PC-3 (cell line): ENCODE measurements around the gene TLE6. TPM values are rescaled to one million over a fixed set of nuclear protein-coding genes. Genes with fewer than 3 reads are reported as not detected.

Source experiments
- ATAC-seq: fragments of 200-7000 bp; cut with Tn5 transposase; 2 replicates; pipeline ENCODE4 v1.9.1; 2020; ENCODE audit warnings: mild to moderate bottlenecking, moderate library complexity
- BruUV-seq: library from RNA; stranded (reverse); fragments of 400-500 nt; replicated peaks from 2 replicates; lab custom pipeline; 2021; lab: Mats Ljungman, UMichigan
- CTCF ChIA-PET: fragments of 300-600 bp; sonication (Branson Sonifier 250); formaldehyde crosslinking; loops from one replicate; lab custom pipeline; 2022; ENCODE audit warnings: antibody characterized with exemption; lab: Charles Lee
- POLR2A ChIA-PET: fragments of 300-600 bp; sonication (Branson Sonifier 250); formaldehyde crosslinking; loops from one replicate; lab custom pipeline; 2022; ENCODE audit warnings: antibody characterized with exemption; ENCODE audit not compliant: unreplicated experiment; lab: Charles Lee
- DNase-seq: peaks from one replicate; pipeline ENCODE4 v3.0.0-alpha.2; 2015
- H2AFZ ChIP-seq: fragments of 300-600 bp; sonication (generic); 2 replicates; pipeline ENCODE4 v1.6.0; 2016; ENCODE audit warnings: antibody characterized with exemption, low read length
- H3F3A ChIP-seq: fragments of 300-600 bp; sonication (generic); one replicate; pipeline ENCODE4 v1.6.0; 2017; ENCODE audit warnings: antibody characterized with exemption, low read length, control low read depth, mild to moderate bottlenecking; ENCODE audit not compliant: unreplicated experiment
- H3K27ac ChIP-seq: fragments of 300-600 bp; sonication (generic); 2 replicates; pipeline ENCODE4 v1.5.1; 2016; ENCODE audit warnings: mild to moderate bottlenecking, low read length
- H3K27me3 ChIP-seq: fragments of 300-600 bp; sonication (generic); 2 replicates; pipeline ENCODE4 v1.6.1; 2016; ENCODE audit warnings: low read length, mixed read lengths
- H3K36me3 ChIP-seq: fragments of 300-600 bp; sonication (generic); 2 replicates; pipeline ENCODE4 v1.6.1; 2016; ENCODE audit warnings: low read depth, mixed run types, low read length, mixed read lengths
- H3K4me1 ChIP-seq: fragments of 300-600 bp; sonication (generic); 2 replicates; pipeline ENCODE4 v1.5.1; 2016; ENCODE audit warnings: low read length; ENCODE audit not compliant: insufficient read depth
- H3K4me2 ChIP-seq: fragments of 300-600 bp; sonication (generic); 2 replicates; pipeline ENCODE4 v1.6.0; 2016; ENCODE audit warnings: low read length
- H3K4me3 ChIP-seq: fragments of 300-600 bp; sonication (generic); 2 replicates; pipeline ENCODE4 v1.5.1; 2016; ENCODE audit warnings: mild to moderate bottlenecking, low read length, mixed read lengths
- H3K79me2 ChIP-seq: fragments of 300-600 bp; sonication (generic); 2 replicates; pipeline ENCODE4 v1.6.1; 2017; ENCODE audit warnings: low read length, mixed read lengths
- H3K9ac ChIP-seq: fragments of 300-600 bp; sonication (generic); 2 replicates; pipeline ENCODE4 v1.6.0; 2016; ENCODE audit warnings: mild to moderate bottlenecking, low read length
- H3K9me2 ChIP-seq: fragments of 300-600 bp; sonication (generic); replicated peaks from 2 replicates; pipeline ENCODE4 v1.6.1; 2016; ENCODE audit warnings: mixed run types, low read length, mixed read lengths
- H3K9me3 ChIP-seq: fragments of 300-600 bp; sonication (generic); 2 replicates; pipeline ENCODE4 v1.6.1; 2016; ENCODE audit warnings: low read length, mixed read lengths
- H4K20me1 ChIP-seq: fragments of 300-600 bp; sonication (generic); 2 replicates; pipeline ENCODE4 v1.6.1; 2016; ENCODE audit warnings: low read length, mixed read lengths
- CTCF ChIP-seq: fragments of 300-600 bp; sonication (generic); conservative IDR thresholded peaks from 2 replicates; pipeline ENCODE4 v1.5.1; 2017; ENCODE audit warnings: antibody characterized with exemption, low read depth, mild to moderate bottlenecking, low read length
- EZH2 ChIP-seq: fragments of 300-600 bp; sonication (generic); IDR thresholded peaks from one replicate; pipeline ENCODE4 v1.6.1; 2017; ENCODE audit warnings: antibody characterized with exemption, mild to moderate bottlenecking, low read length; ENCODE audit not compliant: unreplicated experiment
- EZH2phosphoT487 ChIP-seq: fragments of 300-600 bp; sonication (generic); IDR thresholded peaks from 2 replicates; pipeline ENCODE4 v1.6.1; 2018; ENCODE audit warnings: mild to moderate bottlenecking, antibody characterized with exemption, low read length, borderline replicate concordance
- intact Hi-C: fragments of 100-400 bp; cut with micrococcal nuclease; formaldehyde crosslinking; loops from 2 replicates; pipeline ENCODE4 v1.9.0; 2023
- total RNA-seq: library from RNA; depleted of rRNA; stranded (reverse); fragments of >200 nt; gene quantifications from 2 replicates; pipeline ENCODE4 v1.2.3, GENCODE V29; 2014

The TLE6 gene
- total RNA-seq, 1 experiment from 2014 or later = 1.9 TPM

DNA sequence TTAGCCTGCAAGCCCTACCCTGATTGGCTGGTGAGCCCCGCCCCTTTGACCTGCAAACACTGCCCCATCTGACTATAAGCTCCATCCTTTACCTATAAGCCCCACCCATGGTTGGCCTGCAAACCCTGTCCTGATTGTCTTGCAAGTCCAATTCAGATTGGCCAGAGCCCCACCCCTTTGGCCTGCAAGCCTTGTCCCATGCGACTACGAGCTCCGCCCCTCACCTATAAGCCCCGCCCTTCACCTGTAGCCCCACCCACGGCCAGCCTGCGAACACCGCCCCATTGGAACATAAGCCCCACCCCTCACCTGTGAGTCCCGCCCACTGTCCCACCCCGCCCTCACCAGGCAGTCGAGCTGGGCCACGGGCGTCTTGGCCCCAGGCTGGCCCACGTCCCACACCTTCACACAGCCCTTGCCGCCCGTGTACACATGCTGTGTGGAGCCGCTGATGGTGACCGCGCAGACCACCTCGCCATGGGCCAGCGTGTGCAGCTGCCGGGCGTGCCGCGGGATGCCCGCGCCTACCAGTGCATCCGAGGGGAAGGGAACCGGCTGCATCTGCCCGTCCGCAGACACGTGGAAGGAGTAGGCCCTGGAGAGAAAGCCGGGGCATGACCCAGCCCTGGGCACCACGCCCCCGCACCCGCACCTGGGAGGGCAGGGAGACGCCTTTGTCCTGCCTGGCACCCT is 28.9 kb downstream of the TLE6 start:
- Histone ChIP-seq H4K20me1 (no peaks in the 10 kb centered on the region), H3K79me2 (no peaks in the 10 kb centered on the region), H3F3A (no peaks in the 10 kb centered on the region), H3K4me3 (no peak overlapping the region), H3K36me3 (no peaks in the 10 kb centered on the region), H3K9ac (no peak overlapping the region), H3K27ac (no peak overlapping the region), H3K4me2 (no peak overlapping the region), H3K4me1 (no peaks in the 10 kb centered on the region), H3K27me3 (no peaks in the 10 kb centered on the region), H3K9me2 (no peaks in the 10 kb centered on the region), H3K9me3 (no peaks in the 10 kb centered on the region), H2AFZ (no peak overlapping the region)
- no peak for ATAC-seq
- POLR2A ChIA-PET = no interaction called here
- DNase-seq = peak; percentile 3
- BruUV-seq = no TSS peak
- TF ChIP-seq CTCF (no peak), EZH2phosphoT487 (no peak), EZH2 (no peak)
- CTCF ChIA-PET = no interaction called here
- intact Hi-C loops = no loop called here

GRCh38 chr19:3007975-3008374 is 30.6 kb downstream of the TLE6 start:
- Histone ChIP-seq H4K20me1 (no peaks in the 10 kb centered on the region), H3K9me2 (no peaks in the 10 kb centered on the region), H3K79me2 (no peaks in the 10 kb centered on the region), H3K9ac (no peak overlapping the region), H3K9me3 (no peaks in the 10 kb centered on the region), H2AFZ (no peak overlapping the region), H3K4me1 (no peaks in the 10 kb centered on the region), H3K4me3 (no peak overlapping the region), H3K27me3 (no peaks in the 10 kb centered on the region), H3K27ac (no peak overlapping the region), H3K36me3 (no peaks in the 10 kb centered on the region), H3F3A (no peaks in the 10 kb centered on the region), H3K4me2 (no peak overlapping the region)
- BruUV-seq = no TSS peak
- CTCF ChIA-PET = interaction anchor here (0.7 kb wide), 1 partner anchor 15 kb away, joined by 4 read pairs; no protein-coding TSS in a partner anchor
- ATAC-seq (no peak), DNase-seq (no peak)
- intact Hi-C loops = no loop called here
- no peak for TF ChIP-seq EZH2
- TF ChIP-seq CTCF = no peak
- TF ChIP-seq EZH2phosphoT487 = no peak
- POLR2A ChIA-PET = no interaction called here

- H3K4me1 ChIP-seq = no peaks in the 10 kb centered on the region
- CTCF ChIA-PET = no interaction called here
- no peaks in the 10 kb centered on the region for H3K79me2 ChIP-seq
- no peak overlapping the region for H3K9ac ChIP-seq
- no peaks in the 10 kb centered on the region for H3K27me3 ChIP-seq
- no peak overlapping the region for H3K27ac ChIP-seq
- H3K4me2 ChIP-seq = no peak overlapping the region
- H3F3A ChIP-seq = no peaks in the 10 kb centered on the region
- H3K36me3 ChIP-seq = no peaks in the 10 kb centered on the region
- no peaks in the 10 kb centered on the region for H3K9me2 ChIP-seq
- no peaks in the 10 kb centered on the region for H4K20me1 ChIP-seq
- H2AFZ ChIP-seq = no peak overlapping the region
- ATAC-seq = no peak
- intact Hi-C loops = no loop called here
- no peaks in the 10 kb centered on the region for H3K9me3 ChIP-seq
- TF ChIP-seq EZH2phosphoT487 (no peak), EZH2 (no peak), CTCF (no peak)
- POLR2A ChIA-PET = no interaction called here
- H3K4me3 ChIP-seq = no peak overlapping the region
- no TSS peak for BruUV-seq
- no peak for DNase-seq
Observed at GRCh38 chr19:3008994-3009393, 31.6 kb downstream of the TLE6 start.
